ENCODE data around the gene THADA. TPM values are rescaled to one million over a fixed set of nuclear protein-coding genes. Genes with fewer than 3 reads are reported as not detected.
A peak's percentile ranks its signal among the peaks of the same experiment; 100 is the strongest.

The THADA gene
- total RNA-seq, 1 donor from 2014 or later: 11.0 TPM

- no peak overlapping the region for H3K4me3 ChIP-seq (ENCODE audit: low read depth, low read length)
- DNase-seq (ENCODE audit: low read depth): no peak
- TF ChIP-seq, protein P1, sequence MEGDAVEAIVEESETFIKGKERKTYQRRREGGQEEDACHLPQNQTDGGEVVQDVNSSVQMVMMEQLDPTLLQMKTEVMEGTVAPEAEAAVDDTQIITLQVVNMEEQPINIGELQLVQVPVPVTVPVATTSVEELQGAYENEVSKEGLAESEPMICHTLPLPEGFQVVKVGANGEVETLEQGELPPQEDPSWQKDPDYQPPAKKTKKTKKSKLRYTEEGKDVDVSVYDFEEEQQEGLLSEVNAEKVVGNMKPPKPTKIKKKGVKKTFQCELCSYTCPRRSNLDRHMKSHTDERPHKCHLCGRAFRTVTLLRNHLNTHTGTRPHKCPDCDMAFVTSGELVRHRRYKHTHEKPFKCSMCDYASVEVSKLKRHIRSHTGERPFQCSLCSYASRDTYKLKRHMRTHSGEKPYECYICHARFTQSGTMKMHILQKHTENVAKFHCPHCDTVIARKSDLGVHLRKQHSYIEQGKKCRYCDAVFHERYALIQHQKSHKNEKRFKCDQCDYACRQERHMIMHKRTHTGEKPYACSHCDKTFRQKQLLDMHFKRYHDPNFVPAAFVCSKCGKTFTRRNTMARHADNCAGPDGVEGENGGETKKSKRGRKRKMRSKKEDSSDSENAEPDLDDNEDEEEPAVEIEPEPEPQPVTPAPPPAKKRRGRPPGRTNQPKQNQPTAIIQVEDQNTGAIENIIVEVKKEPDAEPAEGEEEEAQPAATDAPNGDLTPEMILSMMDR (conservative IDR thresholded peaks at IDR 0.05; ENCODE audit: low read depth, low read length): no peak
These were observed 398.9 kb downstream of the THADA start for GRCh38 chr2:43196768-43197587.

DNA sequence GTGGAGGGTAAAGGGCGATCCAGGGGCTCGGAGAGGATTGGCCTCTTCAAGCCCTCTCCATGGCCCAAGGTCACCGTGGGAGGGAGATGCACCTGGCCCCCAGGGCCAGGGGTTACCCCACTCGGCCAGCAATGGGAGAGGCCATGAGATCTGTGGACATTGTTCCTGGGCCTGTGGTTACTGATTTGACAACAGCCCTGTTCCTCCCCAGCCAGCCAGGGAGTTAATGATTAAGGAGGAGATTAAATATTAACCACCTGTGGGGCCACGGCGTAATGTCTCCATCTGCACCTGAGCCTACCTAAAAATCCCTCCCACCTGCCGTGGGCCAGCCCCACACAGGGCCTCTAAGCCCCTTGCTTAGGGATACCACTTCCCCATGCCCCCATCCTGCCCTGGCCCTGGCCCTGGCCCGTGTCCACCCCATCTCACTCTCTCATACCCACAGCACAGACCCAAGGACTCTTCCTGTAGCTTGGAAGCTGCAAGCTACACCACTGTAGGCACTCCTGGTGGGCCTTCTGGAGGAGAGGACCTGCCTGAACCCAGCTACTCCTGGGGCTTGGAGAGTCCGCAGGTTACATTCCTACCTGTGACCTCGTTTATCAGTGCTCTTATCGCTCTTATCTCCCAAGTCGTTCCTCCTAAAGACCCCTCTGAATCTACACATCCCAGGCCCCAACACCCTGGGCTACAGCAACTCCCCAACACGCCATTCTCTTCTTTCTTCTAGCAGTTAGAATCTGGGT lies 401.5 kb downstream of the THADA start:
- TF ChIP-seq, protein P1 (conservative IDR thresholded peaks at IDR 0.05; ENCODE audit: low read depth, low read length): no peak
- no peak for DNase-seq (ENCODE audit: low read depth)
- no peak overlapping the region for H3K4me3 ChIP-seq (ENCODE audit: low read depth, low read length)

- DNase-seq (ENCODE audit: low read depth): no peak
- TF ChIP-seq, protein P1 (conservative IDR thresholded peaks at IDR 0.05; ENCODE audit: low read depth, low read length): no peak
- no peak overlapping the region for H3K4me3 ChIP-seq (ENCODE audit: low read depth, low read length)
These were observed 402.2 kb downstream of the THADA start for GRCh38 chr2:43193652-43194120.

GRCh38 chr2:43192744-43193651 lies 402.8 kb downstream of the THADA start:
- no peak for DNase-seq (ENCODE audit: low read depth)
- no peak overlapping the region for H3K4me3 ChIP-seq (ENCODE audit: low read depth, low read length)
- TF ChIP-seq, protein P1 (conservative IDR thresholded peaks at IDR 0.05; ENCODE audit: low read depth, low read length): no peak

DNA sequence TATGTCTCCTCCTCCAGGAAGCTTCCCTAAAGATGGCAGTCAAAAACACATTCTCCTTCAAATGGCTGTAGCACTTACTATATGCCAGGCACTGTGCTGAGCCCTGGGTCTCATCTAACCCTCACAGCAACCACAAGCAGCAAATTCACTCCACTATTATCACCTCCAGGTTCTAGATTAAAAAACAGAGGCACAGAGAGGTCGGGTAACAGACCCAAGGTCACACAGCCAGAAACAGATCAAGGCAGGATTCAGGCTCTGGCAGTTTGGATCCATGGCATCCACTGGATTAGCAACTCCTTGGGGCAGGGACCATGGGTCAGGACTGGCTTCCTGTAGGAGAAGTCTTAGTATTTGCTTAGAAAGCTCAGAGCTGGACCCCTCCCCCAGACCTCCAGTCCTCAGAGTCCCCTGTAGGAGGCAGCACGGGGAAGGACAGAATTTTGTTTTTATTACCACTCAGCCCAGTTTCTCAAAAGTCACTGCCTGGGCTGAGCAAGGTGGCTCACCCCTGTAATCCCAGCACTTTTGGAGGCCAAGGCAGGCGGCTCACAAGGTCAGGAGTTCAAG lies 403.8 kb downstream of the THADA start:
- TF ChIP-seq, protein P1 (conservative IDR thresholded peaks at IDR 0.05; ENCODE audit: low read depth, low read length): peak; percentile 50
- DNase-seq (ENCODE audit: low read depth): no peak
- no peak overlapping the region for H3K4me3 ChIP-seq (ENCODE audit: low read depth, low read length)
